GM19240 (cell line): Measurements from ENCODE around the gene DMBX1.

Experiments
- DNase-seq: peaks from one replicate; pipeline ENCODE4 v3.0.0; 2011; ENCODE audit warnings: low spot score; ENCODE audit not compliant: insufficient read length

Gene DMBX1

GRCh38 chr1:46503421-46503820 lies 13.8 kb downstream of the DMBX1 start:
- DNase-seq = no peak

GRCh38 chr1:46506470-46507219 lies 17.0 kb downstream of the DMBX1 start:
- DNase-seq = no peak

GRCh38 chr1:46508757-46509156 lies 19.1 kb downstream of the DMBX1 start:
- no peak for DNase-seq

DNA sequence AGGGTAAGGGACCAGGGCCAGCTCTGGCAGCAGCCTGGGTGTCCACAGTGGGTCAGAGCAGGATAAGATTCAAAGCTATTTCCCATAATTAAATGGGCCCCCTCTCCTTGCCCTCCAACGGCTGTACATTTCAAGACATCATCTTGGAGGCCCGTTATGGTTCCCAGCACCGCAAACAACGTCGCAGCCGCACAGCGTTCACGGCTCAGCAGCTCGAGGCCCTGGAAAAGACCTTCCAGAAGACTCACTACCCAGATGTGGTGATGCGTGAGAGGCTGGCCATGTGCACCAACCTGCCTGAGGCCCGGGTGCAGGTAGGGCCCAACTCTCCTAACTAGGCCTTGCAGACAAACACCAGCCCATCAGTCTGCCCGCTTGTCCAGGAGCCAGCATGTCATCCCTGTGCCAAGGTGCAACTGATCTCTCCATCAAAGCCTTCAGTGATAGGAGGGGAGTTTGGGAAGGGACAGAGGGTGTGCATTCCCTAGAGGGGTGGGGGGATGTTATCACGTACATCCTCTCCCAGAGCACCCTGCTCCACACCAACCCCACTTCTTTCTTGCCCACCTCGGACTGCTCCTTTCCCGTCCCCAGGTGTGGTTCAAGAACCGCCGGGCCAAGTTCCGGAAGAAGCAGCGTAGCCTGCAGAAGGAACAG lies 20.8 kb downstream of the DMBX1 start:
- DNase-seq = no peak

DNA sequence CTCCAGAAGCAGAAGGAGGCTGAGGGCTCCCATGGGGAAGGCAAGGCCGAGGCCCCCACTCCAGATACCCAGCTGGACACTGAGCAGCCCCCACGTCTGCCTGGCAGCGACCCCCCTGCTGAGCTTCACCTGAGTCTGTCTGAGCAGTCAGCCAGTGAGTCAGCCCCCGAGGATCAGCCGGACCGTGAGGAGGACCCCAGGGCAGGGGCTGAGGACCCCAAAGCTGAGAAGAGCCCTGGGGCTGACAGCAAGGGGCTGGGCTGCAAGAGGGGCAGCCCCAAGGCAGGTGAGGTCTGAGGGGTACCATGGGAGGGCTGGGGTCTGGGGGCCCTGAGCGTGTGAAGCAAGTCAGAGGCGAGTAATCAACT lies 21.3 kb downstream of the DMBX1 start:
- no peak for DNase-seq

- no peak for DNase-seq
Observed at GRCh38 chr1:46512135-46512791, 22.6 kb downstream of the DMBX1 start.

GRCh38 chr1:46512792-46513190 lies 23.2 kb downstream of the DMBX1 start:
- DNase-seq = no peak

GRCh38 chr1:46513536-46513935 lies 23.9 kb downstream of the DMBX1 start:
- no peak for DNase-seq

GRCh38 chr1:46515576-46515975 lies 25.9 kb downstream of the DMBX1 start:
- DNase-seq = no peak

- DNase-seq = no peak
Observed at GRCh38 chr1:46516200-46516950, 26.7 kb downstream of the DMBX1 start.

DNA sequence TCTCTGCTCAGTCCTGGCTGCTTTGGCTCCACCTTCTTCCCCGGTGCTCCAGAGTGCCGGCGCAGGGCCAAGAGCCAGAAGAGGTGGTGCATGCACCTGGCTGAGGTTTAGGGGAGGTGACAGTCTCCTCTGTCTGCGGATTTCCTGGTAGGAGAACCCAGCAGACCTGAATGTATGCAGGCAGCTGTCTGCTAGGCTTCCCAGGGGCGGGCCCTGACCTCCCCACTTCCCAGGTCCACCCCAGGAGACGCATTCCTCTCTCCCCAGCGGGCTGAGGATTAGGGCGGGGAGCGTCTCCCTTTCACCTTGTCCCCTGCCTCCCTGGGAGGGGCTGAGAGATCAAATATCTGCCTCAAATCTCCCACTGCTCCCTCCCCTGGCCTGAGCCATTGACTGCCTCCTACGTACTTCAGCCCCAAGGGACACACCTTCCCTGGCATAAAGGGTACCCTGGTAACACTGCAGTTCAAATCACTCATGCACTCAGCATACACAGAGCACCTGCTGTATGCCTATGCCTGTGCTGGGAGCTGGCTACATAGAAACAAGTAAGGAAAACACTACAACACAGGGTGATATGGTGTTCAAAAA lies 27.5 kb downstream of the DMBX1 start:
- DNase-seq = no peak

GRCh38 chr1:46517932-46518498 lies 28.4 kb downstream of the DMBX1 start:
- no peak for DNase-seq

- no peak for DNase-seq
Observed at GRCh38 chr1:46519209-46519608, 29.6 kb downstream of the DMBX1 start.

DNA sequence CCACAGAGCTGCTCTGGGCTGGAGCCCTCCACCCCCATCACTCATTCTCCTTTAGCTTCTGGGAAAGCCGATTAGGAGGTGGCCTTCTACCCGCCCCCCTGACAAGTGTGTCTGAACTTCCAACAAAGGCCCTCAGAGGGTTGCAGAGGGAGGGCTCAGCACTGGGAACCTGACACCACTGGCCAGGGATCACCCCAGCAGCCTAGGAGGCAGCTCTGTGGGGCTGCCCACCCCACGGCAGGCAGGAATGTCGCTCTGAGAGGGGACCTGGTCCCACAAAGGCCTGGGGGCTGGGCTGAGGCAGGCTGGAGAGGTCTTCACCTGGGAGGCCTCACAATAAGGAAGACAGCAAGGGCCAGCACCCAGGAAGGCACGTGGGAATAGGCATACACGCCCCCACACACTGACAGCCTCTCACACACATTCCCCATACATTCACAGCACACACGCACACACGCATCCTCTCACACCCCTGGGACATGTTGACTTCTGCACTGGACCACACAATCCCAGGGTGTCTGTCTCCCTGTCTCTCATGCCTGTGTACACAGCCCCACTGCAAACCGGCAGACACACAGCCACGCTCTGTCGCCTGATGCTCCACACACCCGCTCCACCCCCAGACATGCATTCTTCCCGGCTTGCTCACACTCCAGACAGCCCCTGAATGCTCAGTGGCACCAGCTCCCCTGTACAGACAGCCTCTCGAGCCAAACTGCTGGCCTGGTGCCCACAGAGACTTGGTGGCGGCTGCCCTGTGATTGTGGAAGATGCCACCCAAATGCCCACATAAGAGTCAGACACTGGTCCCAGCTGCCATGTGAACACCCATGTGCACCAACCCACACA lies 30.7 kb downstream of the DMBX1 start:
- DNase-seq = no peak

- DNase-seq = no peak
Observed at GRCh38 chr1:46521414-46521813, 31.8 kb downstream of the DMBX1 start.

- no peak for DNase-seq
Observed at GRCh38 chr1:46522184-46522968, 32.7 kb downstream of the DMBX1 start.

- no peak for DNase-seq
Observed at GRCh38 chr1:46522969-46523320, 33.3 kb downstream of the DMBX1 start.

DNA sequence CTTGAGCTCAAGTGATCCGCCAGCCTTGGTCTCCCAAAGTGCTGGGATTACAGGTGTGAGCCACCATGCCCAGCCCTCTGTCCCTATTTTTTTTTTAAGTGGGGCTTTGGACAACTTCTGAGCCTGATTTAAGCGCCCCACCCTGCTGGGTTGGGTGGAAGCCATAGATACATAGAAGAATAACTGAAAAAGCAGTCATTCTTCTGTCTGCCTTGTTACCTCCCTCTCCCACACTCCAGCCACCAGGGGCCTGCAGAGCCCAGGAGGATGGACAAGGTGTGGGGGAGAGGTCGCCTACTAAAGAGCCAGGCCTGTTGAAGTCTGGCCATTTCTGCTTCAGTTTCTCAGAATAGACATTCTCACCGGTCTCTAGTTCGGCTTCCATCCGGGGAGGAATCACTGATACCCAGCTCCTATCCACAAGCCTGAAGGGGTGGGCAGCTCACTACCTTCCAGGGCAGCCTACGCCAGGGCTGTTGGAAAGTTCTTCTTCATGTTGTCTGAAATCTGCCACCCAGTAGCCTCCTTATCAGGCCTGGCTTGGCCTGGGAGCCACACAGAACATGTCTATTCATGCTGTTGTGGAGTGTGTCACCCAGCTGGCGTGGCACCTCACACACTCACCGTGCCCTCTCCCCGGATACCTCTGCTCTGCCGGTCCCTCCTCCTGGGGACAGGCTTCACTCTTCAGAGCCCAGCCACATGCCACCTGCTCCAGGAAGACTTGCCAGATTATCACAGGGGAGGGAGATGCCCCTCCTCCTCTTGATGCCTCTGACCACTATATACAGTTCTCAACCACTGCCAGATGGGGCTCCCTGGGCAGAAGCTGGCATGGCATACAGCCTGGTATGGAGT lies 34.1 kb downstream of the DMBX1 start:
- no peak for DNase-seq

DNA sequence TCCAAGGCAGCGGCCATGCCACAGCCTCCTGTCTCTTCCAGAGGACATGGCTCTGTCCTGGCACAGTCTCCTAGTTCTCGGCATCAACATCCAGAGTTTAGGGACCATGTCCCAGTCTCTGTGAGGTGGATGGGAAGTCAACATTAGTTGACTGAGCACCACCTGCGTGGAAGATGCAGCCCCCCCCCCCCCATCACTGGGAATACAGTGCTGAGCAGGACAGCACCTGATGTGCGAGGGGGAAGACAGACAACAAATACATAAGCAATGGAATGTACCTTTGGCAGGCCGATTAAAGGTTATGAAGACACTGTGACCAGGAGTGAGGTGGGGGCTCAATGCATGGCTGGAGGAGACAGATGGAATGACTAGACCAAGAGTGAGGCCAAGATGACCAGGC lies 35.2 kb downstream of the DMBX1 start:
- DNase-seq = no peak
